HepG2 (cell line): Measurements from ENCODE around the gene SLC16A1. TPM values are rescaled to one million over a fixed set of nuclear protein-coding genes. Genes with fewer than 3 reads are reported as not detected.

Source experiments
- ATAC-seq: fragments of 200-7000 bp; cut with Tn5 transposase; 3 replicates; pipeline ENCODE4 v1.9.1; 2020; ENCODE audit warnings: mild to moderate bottlenecking, moderate library complexity
- BruUV-seq: library from RNA; stranded (reverse); fragments of 400-500 nt; replicated peaks from 2 replicates; lab custom pipeline; 2021; lab: Mats Ljungman, UMichigan
- CTCF ChIA-PET: fragments of 300-600 bp; formaldehyde crosslinking; extraction: SDS; loops from one replicate; lab custom pipeline; 2021; ENCODE audit warnings: low total read pairs, inconsistent platforms, low intra/inter-chr PET ratio; lab: Yijun Ruan, JAX
- POLR2A ChIA-PET: fragments of 350-600 bp; sonication (Branson Sonifier 250); formaldehyde crosslinking; loops from one replicate; lab custom pipeline; 2020; ENCODE audit warnings: antibody characterized with exemption, inconsistent platforms; lab: Yijun Ruan, JAX
- DNase-seq: peaks from one replicate; pipeline ENCODE4 v3.0.0-alpha.2; 2015; ENCODE audit warnings: low spot score
- FAIRE-seq: peaks from 3 replicates; lab custom pipeline; 2011; peaks lifted over from hg19 to GRCh38; lab: Jason Lieb, UNC
- H2AFZ ChIP-seq: one replicate; pipeline ENCODE4 v1.6.1; 2011; ENCODE audit warnings: low read length, inconsistent platforms
- H3K27ac ChIP-seq: fragments of 300-600 bp; 3 replicates; pipeline ENCODE4 v1.8.0; 2011; ENCODE audit warnings: mixed run types, mild to moderate bottlenecking, mixed read lengths, low read length, inconsistent platforms; ENCODE audit not compliant: insufficient read depth; ENCODE audit errors: extremely low read length
- H3K27me3 ChIP-seq, 2 experiments: fragments of 200-600 bp in 1 of 2; 2 replicates in 1 of 2; 3 replicates in 1 of 2; pipeline versions ENCODE4 v1.6.0 to v1.8.0; 2011; ENCODE audit warnings: low read length in 2 of 2, mild to moderate bottlenecking in 2 of 2, moderate library complexity in 2 of 2, inconsistent platforms in 1 of 2; ENCODE audit not compliant: insufficient read depth in 2 of 2, control insufficient read depth in 1 of 2
- H3K36me3 ChIP-seq, 2 experiments: fragments of 200-600 bp in 1 of 2; replicated peaks in 1 of 2; 2 replicates in 1 of 2; 3 replicates in 1 of 2; pipeline versions ENCODE4 v1.5.1 to v1.8.0; 2011; ENCODE audit warnings: low read length in 2 of 2, inconsistent platforms in 1 of 2; ENCODE audit not compliant: insufficient read depth in 2 of 2, control insufficient read depth in 1 of 2
- H3K4me1 ChIP-seq: 2 replicates; pipeline ENCODE4 v1.5.1; 2012; ENCODE audit warnings: low read length, inconsistent platforms; ENCODE audit not compliant: insufficient read depth
- H3K4me2 ChIP-seq: 2 replicates; pipeline ENCODE4 v1.6.0; 2011; ENCODE audit warnings: low read depth, low read length, inconsistent platforms
- H3K4me3 ChIP-seq, 3 experiments: fragments of 200-600 bp in 1 of 3; sonication (generic), shearing (Covaris generic) in 1 of 3; replicated peaks in 1 of 3; 2 replicates each; pipeline ENCODE4 v1.5.1; 2011 to 2016; ENCODE audit warnings: low read length in 3 of 3, inconsistent platforms in 2 of 3, low read depth in 2 of 3, mild to moderate bottlenecking in 2 of 3, control low read depth in 1 of 3, mixed read lengths in 1 of 3; ENCODE audit not compliant: insufficient read depth in 1 of 3
- H3K79me2 ChIP-seq: one replicate; pipeline ENCODE4 v1.6.1; 2011; ENCODE audit warnings: low read length, inconsistent platforms; ENCODE audit not compliant: insufficient read depth
- H3K9ac ChIP-seq: 2 replicates; pipeline ENCODE4 v1.6.0; 2011; ENCODE audit warnings: mild to moderate bottlenecking, low read depth, low read length, inconsistent platforms; ENCODE audit not compliant: insufficient read depth
- H3K9me3 ChIP-seq: 2 replicates; pipeline ENCODE4 v1.5.1; 2012; ENCODE audit warnings: mild to moderate bottlenecking, low read length
- H4K20me1 ChIP-seq: 2 replicates; pipeline ENCODE4 v1.6.0; 2011; ENCODE audit warnings: inconsistent platforms, mild to moderate bottlenecking, low read length, moderate library complexity; ENCODE audit not compliant: insufficient read depth
- ARNT ChIP-seq: fragments of 450-650 bp; IDR thresholded peaks from 2 replicates; pipeline ENCODE4 v1.6.1; 2017
- CHD4 ChIP-seq: fragments of 200-600 bp; sonication (generic); IDR thresholded peaks from 2 replicates; pipeline ENCODE4 v1.7.0; 2017; ENCODE audit warnings: mild to moderate bottlenecking, low read length, borderline replicate concordance
- FOXJ3 ChIP-seq: sonication (generic); formaldehyde crosslinking; IDR thresholded peaks from 2 replicates; pipeline ENCODE4 v1.4.0; 2020; ENCODE audit warnings: missing genetic modification reagents, mild to moderate bottlenecking, borderline replicate concordance
- GABPB1 ChIP-seq: IDR thresholded peaks from 2 replicates; pipeline ENCODE4 v1.6.1; 2016; ENCODE audit warnings: mild to moderate bottlenecking, missing genetic modification reagents, moderate library complexity, missing compliant biosample characterization
- KLF13 ChIP-seq: sonication (generic); formaldehyde crosslinking; IDR thresholded peaks from 2 replicates; pipeline ENCODE4 v1.4.0; 2020; ENCODE audit warnings: mild to moderate bottlenecking, missing genetic modification reagents
- MEIS1 ChIP-seq: sonication (generic); formaldehyde crosslinking; IDR thresholded peaks from 2 replicates; pipeline ENCODE4 v1.9.0; 2021; ENCODE audit warnings: mild to moderate bottlenecking, missing genetic modification reagents, moderate library complexity, borderline replicate concordance
- MIXL1 ChIP-seq: IDR thresholded peaks from 2 replicates; pipeline ENCODE4 v1.6.1; 2016
- ZNF367 ChIP-seq: sonication (generic); formaldehyde crosslinking; IDR thresholded peaks from 2 replicates; pipeline ENCODE4 v1.4.0; 2020; ENCODE audit warnings: missing genetic modification reagents, borderline replicate concordance
- ZNF563 ChIP-seq: sonication (generic); formaldehyde crosslinking; IDR thresholded peaks from 2 replicates; pipeline ENCODE4 v1.8.0; 2022; ENCODE audit warnings: mild to moderate bottlenecking, moderate library complexity, missing genetic modification reagents
- WGBS: methylation state at CpG from one replicate; pipeline ENCODE4 v1.1.6; 2017; ENCODE audit warnings: low lambda C conversion rate; 5-methylcytosine and 5-hydroxymethylcytosine counted together
- in situ Hi-C: cut with HindIII; loops from 2 replicates; pipeline ENCODE4 v1.10.0; 2017; ENCODE audit warnings: low pct_unique_long_range_greater_than_20kb; ENCODE audit not compliant: extremely low pct_ligation_motif_present
- intact Hi-C: fragments of 100-400 bp; cut with micrococcal nuclease; formaldehyde crosslinking; loops from one replicate; pipeline ENCODE4 v1.10.0; 2022; ENCODE audit not compliant: unreplicated experiment
- polyA plus RNA-seq, 8 experiments: library from polyadenylated mRNA; depleted of rRNA in 3 of 8; stranded (reverse) in 7 of 8; unstranded in 1 of 8; fragments of >200 nt; fragmentation: Illumina TruSeq in 4 of 8; extraction: Trizol in 4 of 8; gene quantifications; 2 replicates each; pipeline versions ENCODE4 v1.2.1 to v1.2.3, GENCODE V29; 2011 to 2016; ENCODE audit warnings: low read depth in 4 of 8, missing spikeins in 1 of 8, mixed read lengths in 1 of 8; ENCODE audit not compliant: insufficient read depth in 1 of 8
- total RNA-seq, 5 experiments: library from RNA; depleted of rRNA; stranded (reverse); fragments of >200 nt; fragmentation: Illumina TruSeq; extraction: Trizol; gene quantifications; 2 replicates each; pipeline ENCODE4 v1.2.3, GENCODE V29; 2016; ENCODE audit warnings: low read depth in 1 of 5
- TF ChIP-seq, protein P1 (sequence below): IDR thresholded peaks from 2 replicates; pipeline ENCODE4 v1.6.1; 2016
- TF ChIP-seq, protein P2 (sequence below): sonication (generic); formaldehyde crosslinking; IDR thresholded peaks from 2 replicates; pipeline ENCODE4 v1.4.0; 2020; ENCODE audit warnings: mild to moderate bottlenecking, missing genetic modification reagents
- TF ChIP-seq, protein P3 (sequence below): sonication (generic); formaldehyde crosslinking; IDR thresholded peaks from 2 replicates; pipeline ENCODE4 v1.5.0; 2020; ENCODE audit warnings: missing genetic modification reagents
- TF ChIP-seq, protein P4 (sequence below): IDR thresholded peaks from 2 replicates; pipeline ENCODE4 v1.6.1; 2016; ENCODE audit warnings: missing biosample characterization, missing genetic modification reagents, low read depth

Gene SLC16A1
- total and polyA plus RNA-seq, 2 of the 13 experiments (the other 11 are each of a cell fraction or from before 2014, with no cell fraction given): 106 to 142 TPM

DNA sequence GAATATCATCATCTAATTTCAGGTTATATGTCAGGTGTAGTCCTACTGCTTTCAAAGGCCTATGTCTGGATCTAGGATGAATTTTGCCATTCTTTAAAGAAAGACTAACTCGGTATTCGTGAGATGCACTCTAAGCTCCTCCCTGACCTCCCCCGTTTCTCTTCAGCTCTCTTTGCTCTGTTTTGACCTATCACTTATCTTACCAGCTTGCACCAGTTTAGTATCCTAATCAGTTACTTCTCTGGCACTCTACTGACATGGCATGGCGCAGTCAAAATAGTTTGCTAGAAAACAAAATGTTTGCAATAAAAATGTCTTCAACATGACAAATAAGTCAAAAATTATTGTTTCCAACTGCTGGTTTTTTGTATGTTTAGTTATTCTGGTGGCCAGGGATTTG is 8.4 kb upstream of the SLC16A1 start:
- Histone ChIP-seq H3K4me2 (no peak overlapping the region), H3K27me3 (no peaks in the 10 kb centered on the region), H3K27ac (no peak overlapping the region), H2AFZ (no peak overlapping the region), H3K4me1 (peaks cover 34% of the 10 kb centered on the region), H3K79me2 (peaks cover 34% of the 10 kb centered on the region), H4K20me1 (no peaks in the 10 kb centered on the region), H3K4me3 (no peak overlapping the region)
- FAIRE-seq (no peak), DNase-seq (no peak)
- in situ Hi-C loops: no loop called here
- TF ChIP-seq GABPB1 (CRISPR knock-in tag): no peak
- TF ChIP-seq, protein P1, sequence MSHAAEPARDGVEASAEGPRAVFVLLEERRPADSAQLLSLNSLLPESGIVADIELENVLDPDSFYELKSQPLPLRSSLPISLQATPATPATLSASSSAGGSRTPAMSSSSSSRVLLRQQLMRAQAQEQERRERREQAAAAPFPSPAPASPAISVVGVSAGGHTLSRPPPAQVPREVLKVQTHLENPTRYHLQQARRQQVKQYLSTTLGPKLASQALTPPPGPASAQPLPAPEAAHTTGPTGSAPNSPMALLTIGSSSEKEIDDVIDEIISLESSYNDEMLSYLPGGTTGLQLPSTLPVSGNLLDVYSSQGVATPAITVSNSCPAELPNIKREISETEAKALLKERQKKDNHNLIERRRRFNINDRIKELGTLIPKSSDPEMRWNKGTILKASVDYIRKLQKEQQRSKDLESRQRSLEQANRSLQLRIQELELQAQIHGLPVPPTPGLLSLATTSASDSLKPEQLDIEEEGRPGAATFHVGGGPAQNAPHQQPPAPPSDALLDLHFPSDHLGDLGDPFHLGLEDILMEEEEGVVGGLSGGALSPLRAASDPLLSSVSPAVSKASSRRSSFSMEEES (CRISPR knock-in tag): no peak
- TF ChIP-seq, all 625 proteins: peak for 0
- 97% methylated on average over 4 of the region's 4 CpGs for WGBS
- no peak for ATAC-seq
- peaks cover 8 to 52% of the 10 kb centered on the region in 2 experiments; a peak in 4 of 5 replicates for H3K36me3 ChIP-seq
- POLR2A ChIA-PET: no interaction called here
- intact Hi-C loops: no loop called here
- H3K9me3 ChIP-seq: no peaks in the 10 kb centered on the region
- CTCF ChIA-PET: no interaction called here
- no TSS peak for BruUV-seq
- H3K9ac ChIP-seq: no peak overlapping the region

DNA sequence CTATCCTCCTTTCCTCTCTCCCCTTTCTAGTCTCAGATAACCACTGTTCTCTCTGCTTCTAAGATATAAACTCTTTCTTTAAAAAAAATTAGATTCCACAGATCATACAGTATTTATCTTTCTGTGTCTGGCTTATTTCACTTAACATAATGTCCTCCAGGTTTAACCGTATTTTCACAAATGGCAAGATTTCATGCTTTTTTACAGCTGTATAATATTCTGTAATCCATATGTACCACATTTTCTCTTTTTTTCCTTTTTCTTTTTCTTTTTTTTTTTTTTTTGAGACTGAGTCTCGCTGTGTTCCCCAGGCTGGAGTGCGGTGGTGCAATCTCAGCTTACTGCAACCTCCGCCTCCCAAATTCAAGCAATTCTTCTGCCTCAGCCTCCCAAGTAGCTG is 5.1 kb upstream of the SLC16A1 start:
- POLR2A ChIA-PET: no interaction called here
- peaks cover 5 to 31% of the 10 kb centered on the region in 2 experiments; a peak in 4 of 5 replicates for H3K36me3 ChIP-seq
- no peak for DNase-seq
- H3K9ac ChIP-seq: no peak overlapping the region
- TF ChIP-seq CHD4 (no peak), MIXL1 (CRISPR knock-in tag) (no peak), MEIS1 (CRISPR knock-in tag) (no peak), ZNF563 (CRISPR knock-in tag) (no peak), ZNF367 (no peak), ARNT (no peak), FOXJ3 (CRISPR knock-in tag) (no peak), KLF13 (CRISPR knock-in tag) (no peak)
- TF ChIP-seq, protein P2, sequence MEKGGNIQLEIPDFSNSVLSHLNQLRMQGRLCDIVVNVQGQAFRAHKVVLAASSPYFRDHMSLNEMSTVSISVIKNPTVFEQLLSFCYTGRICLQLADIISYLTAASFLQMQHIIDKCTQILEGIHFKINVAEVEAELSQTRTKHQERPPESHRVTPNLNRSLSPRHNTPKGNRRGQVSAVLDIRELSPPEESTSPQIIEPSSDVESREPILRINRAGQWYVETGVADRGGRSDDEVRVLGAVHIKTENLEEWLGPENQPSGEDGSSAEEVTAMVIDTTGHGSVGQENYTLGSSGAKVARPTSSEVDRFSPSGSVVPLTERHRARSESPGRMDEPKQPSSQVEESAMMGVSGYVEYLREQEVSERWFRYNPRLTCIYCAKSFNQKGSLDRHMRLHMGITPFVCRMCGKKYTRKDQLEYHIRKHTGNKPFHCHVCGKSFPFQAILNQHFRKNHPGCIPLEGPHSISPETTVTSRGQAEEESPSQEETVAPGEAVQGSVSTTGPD (CRISPR knock-in tag): no peak
- TF ChIP-seq, protein P3, sequence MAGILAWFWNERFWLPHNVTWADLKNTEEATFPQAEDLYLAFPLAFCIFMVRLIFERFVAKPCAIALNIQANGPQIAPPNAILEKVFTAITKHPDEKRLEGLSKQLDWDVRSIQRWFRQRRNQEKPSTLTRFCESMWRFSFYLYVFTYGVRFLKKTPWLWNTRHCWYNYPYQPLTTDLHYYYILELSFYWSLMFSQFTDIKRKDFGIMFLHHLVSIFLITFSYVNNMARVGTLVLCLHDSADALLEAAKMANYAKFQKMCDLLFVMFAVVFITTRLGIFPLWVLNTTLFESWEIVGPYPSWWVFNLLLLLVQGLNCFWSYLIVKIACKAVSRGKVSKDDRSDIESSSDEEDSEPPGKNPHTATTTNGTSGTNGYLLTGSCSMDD (CRISPR knock-in tag): no peak
- TF ChIP-seq, protein P4, sequence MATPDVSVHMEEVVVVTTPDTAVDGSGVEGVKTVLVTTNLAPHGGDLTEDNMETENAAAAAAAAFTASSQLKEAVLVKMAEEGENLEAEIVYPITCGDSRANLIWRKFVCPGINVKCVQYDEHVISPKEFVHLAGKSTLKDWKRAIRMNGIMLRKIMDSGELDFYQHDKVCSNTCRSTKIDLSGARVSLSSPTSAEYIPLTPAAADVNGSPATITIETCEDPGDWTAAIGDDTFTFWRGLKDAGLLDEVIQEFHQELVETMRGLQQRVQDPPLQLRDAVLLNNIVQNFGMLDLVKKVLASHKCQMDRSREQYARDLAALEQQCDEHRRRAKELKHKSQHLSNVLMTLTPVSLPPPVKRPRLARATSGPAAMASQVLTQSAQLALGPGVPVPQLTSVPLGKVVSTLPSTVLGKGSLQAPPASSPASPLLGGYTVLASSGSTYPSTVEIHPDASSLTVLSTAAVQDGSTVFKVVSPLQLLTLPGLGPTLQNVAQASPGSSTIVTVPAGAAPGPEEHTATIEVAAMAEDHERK (CRISPR knock-in tag): no peak
- TF ChIP-seq, all 625 proteins: peak for 0
- 97% methylated on average over 4 of the region's 4 CpGs for WGBS
- intact Hi-C loops (no loop called here), in situ Hi-C loops (no loop called here)
- no peak overlapping the region for H3K4me3 ChIP-seq
- H3K27me3 ChIP-seq: no peaks in the 10 kb centered on the region; a peak in 1 of 5 replicates
- FAIRE-seq (no peak), ATAC-seq (no peak)
- no peak overlapping the region for H3K27ac ChIP-seq
- 0 out of 2 replicates have a peak, but pooled peaks cover 3% of the 10 kb centered on the region for H4K20me1 ChIP-seq
- BruUV-seq: no TSS peak
- H3K4me2 ChIP-seq: no peak overlapping the region
- CTCF ChIA-PET: no interaction called here
- H3K79me2 ChIP-seq: peaks cover 60% of the 10 kb centered on the region
- H3K4me1 ChIP-seq: peaks cover 53% of the 10 kb centered on the region
- no peak overlapping the region for H2AFZ ChIP-seq
- no peaks in the 10 kb centered on the region for H3K9me3 ChIP-seq
